Measurements from ENCODE around the gene FADS6. TPM values are rescaled to one million over a fixed set of nuclear protein-coding genes. Genes with fewer than 3 reads are reported as not detected.

The FADS6 gene
- total RNA-seq, 1 experiment from 2014 or later, result not detected

DNA sequence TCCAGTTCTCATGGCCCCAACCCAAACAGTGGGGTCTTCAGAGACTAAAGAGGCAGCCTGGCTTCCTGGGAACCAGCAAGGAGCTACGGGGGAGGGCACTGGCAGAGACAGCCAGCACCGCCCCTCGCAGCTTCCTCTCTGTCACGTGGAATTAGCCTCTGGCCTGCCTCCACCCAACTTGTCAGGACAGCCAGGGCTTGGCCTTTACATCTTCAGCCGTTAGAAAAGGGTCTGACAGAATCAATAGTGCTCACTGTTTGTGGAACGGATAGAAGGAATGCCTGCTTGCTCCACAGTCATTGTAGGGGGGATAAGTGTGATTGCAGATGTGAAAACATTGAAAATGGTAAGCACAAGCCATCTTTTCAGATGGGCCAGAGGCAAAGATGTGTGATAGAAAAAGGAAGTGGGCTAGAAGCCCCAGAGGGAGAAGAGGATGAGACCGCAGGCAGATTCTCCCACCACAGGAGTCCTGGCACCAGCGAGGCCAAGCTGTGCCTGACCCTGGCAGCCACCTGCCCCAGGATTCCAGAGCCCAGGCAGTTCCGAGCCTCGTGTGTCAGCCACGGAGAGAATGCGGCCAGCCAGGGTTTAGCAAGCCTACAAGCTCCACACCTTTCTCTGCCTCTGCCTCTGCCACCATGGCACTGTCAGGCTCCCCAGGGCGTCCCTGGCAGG lies 52.3 kb downstream of the FADS6 start:
- Histone ChIP-seq H3K9me2 (replicated peaks; ENCODE audit: low read length) (no peaks in the 10 kb centered on the region), H3K4me2 (ENCODE audit: low read length) (no peak overlapping the region), H3K36me3 (ENCODE audit: low read depth, low read length) (no peaks in the 10 kb centered on the region), H3K9me3 (ENCODE audit: low read length) (no peaks in the 10 kb centered on the region), H3K4me3 (ENCODE audit: low read length) (no peak overlapping the region), H3K27me3 (ENCODE audit: low read length) (no peaks in the 10 kb centered on the region), H3K79me2 (ENCODE audit: low read length) (no peaks in the 10 kb centered on the region), H4K20me1 (ENCODE audit: low read length) (no peaks in the 10 kb centered on the region), H3F3A (ENCODE audit: low read length, unreplicated experiment) (no peaks in the 10 kb centered on the region), H2AFZ (ENCODE audit: low read length) (no peak overlapping the region), H3K27ac (ENCODE audit: low read length) (no peak overlapping the region), H3K9ac (ENCODE audit: low read length) (no peak overlapping the region), H3K4me1 (ENCODE audit: insufficient read depth, low read length) (peaks cover 6% of the 10 kb centered on the region; the same call in 1 of the 2 replicates)
- no peak for ATAC-seq
- intact Hi-C loops (cut with micrococcal nuclease), result no loop called here
- POLR2A ChIA-PET (ENCODE audit: unreplicated experiment), result no interaction called here
- TF ChIP-seq EZH2 (IDR thresholded peaks at IDR 0.05; ENCODE audit: low read length, unreplicated experiment) (no peak), CTCF (conservative IDR thresholded peaks at IDR 0.05; ENCODE audit: low read depth, low read length) (no peak), EZH2phosphoT487 (IDR thresholded peaks at IDR 0.05; ENCODE audit: borderline replicate concordance, low read length) (no peak)
- CTCF ChIA-PET, result no interaction called here
- BruUV-seq (replicated peaks), result no TSS peak
- DNase-seq, result no peak

DNA sequence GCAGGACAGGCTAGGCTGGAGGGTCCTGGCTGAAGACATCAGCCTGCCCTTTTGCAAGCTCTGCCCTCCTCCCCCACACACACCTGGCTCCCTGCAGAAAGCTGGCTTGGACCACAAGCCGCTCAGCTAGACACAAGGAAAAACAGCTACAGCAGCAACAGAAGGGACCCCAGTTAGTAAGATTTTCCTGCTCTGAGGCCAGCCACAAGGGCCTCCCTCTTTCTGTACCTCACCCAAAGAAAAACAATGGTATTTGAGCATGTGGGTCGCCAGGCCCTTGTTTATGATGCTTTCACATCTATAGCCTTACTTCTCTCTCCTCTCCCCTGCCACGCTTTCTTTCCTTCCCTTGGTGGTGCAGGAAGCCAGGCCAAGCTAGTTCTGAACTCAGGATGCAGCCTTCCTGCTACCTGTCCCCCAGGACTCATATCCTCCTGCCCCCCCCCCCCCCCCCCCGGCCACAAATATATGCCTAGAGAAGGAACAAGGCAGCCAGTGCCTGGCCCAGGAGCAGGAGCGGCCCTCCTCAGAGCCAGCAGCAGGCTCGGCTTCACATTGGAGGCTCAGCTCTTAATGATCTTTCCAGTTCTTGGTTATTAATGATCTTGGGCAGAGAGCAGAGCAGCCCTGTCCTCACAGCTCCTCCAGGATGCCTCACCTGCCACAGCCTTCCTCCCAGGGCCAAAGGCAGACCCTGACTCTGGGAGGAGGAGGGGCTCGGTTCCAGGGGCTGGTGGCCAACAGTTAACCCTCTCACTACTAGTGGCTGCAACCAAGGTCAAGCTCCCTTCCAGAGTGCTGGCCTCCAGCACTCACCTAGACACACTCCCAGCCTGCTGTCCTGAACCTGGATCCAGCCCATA lies 53.2 kb downstream of the FADS6 start:
- H3K9ac ChIP-seq (ENCODE audit: low read length), result no peak overlapping the region
- POLR2A ChIA-PET (ENCODE audit: unreplicated experiment), result no interaction called here
- ATAC-seq, result no peak

More for the DNA sequence above, 53.2 kb downstream of the FADS6 start:
- intact Hi-C loops (cut with micrococcal nuclease), result no loop called here
- Histone ChIP-seq H3K4me1 (ENCODE audit: insufficient read depth, low read length) (peaks cover 6% of the 10 kb centered on the region; the same call in 1 of the 2 replicates), H3K9me2 (replicated peaks; ENCODE audit: low read length) (no peaks in the 10 kb centered on the region), H3K27ac (ENCODE audit: low read length) (no peak overlapping the region), H3F3A (ENCODE audit: low read length, unreplicated experiment) (no peaks in the 10 kb centered on the region), H3K36me3 (ENCODE audit: low read depth, low read length) (no peaks in the 10 kb centered on the region), H3K9me3 (ENCODE audit: low read length) (no peaks in the 10 kb centered on the region), H4K20me1 (ENCODE audit: low read length) (no peaks in the 10 kb centered on the region), H3K4me3 (ENCODE audit: low read length) (no peak overlapping the region), H3K27me3 (ENCODE audit: low read length) (no peaks in the 10 kb centered on the region), H3K79me2 (ENCODE audit: low read length) (no peaks in the 10 kb centered on the region), H2AFZ (ENCODE audit: low read length) (no peak overlapping the region), H3K4me2 (ENCODE audit: low read length) (no peak overlapping the region)
- no peak for TF ChIP-seq CTCF (conservative IDR thresholded peaks at IDR 0.05; ENCODE audit: low read depth, low read length)
- no peak for TF ChIP-seq EZH2phosphoT487 (IDR thresholded peaks at IDR 0.05; ENCODE audit: borderline replicate concordance, low read length)
- TF ChIP-seq EZH2 (IDR thresholded peaks at IDR 0.05; ENCODE audit: low read length, unreplicated experiment), result no peak
- DNase-seq, result no peak
- BruUV-seq (replicated peaks), result no TSS peak
- CTCF ChIA-PET, result no interaction called here

Measured in PC-3 (cell line).